Measurements from ENCODE around the gene SRSF10.

Gene SRSF10

DNA sequence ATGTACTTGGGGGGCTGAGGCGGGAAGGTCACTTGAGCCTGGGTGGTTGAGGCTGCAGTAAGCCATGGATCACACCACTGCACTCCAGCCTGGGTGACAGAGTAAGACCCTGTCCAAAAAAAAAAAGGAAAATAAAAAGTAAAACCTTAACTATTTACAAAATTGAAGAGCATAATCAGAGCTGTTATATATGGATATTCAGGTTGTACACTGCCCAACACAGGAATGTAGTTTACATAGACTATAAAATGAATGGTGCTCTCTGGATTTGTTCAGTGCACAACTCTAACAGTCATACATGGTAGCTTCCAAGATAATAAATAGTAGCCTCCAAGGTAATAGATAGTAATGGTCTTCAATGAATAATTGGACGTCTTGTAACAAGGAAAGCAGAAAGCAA is 22.6 kb upstream of the SRSF10 start:
- TF ChIP-seq ZNF565 (CRISPR knock-in tag; conservative IDR thresholded peaks at IDR 0.05; ENCODE audit: low read depth): no peak
- no peak for TF ChIP-seq ZNF8 (CRISPR knock-in tag; IDR thresholded peaks at IDR 0.05)
- TF ChIP-seq TSHZ2 (CRISPR knock-in tag; IDR thresholded peaks at IDR 0.05): no peak
- TF ChIP-seq ZNF70 (CRISPR knock-in tag; IDR thresholded peaks at IDR 0.05): no peak
- no peak for ATAC-seq

DNA sequence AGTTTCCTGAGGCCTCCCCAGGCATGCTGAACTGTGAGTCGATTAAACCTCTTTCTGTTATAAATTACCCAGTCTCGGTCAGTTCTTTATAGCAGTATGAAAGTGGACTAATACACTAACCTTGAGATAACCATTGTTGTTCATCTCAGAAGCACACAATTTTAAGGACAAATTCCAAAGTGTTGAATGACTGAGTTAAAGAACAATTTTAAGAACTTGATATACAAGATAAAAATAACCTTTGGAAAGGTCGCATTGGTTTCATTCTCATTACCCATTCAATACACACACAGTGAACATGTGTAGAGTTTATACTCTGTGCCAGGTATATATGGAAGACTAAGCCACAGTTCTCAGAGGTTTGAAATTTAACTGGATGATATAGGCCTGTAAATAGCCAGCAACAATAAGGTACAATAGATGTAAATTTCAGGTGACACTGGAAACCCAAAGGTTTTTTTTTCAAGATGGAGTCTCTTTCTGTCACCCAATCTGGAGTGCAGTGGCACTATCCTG is 19.1 kb upstream of the SRSF10 start:
- no peak for ATAC-seq
- TF ChIP-seq OSR1 (CRISPR knock-in tag; IDR thresholded peaks at IDR 0.05) (no peak), ISL1 (CRISPR knock-in tag; IDR thresholded peaks at IDR 0.05) (no peak), ZFP30 (CRISPR knock-in tag; IDR thresholded peaks at IDR 0.05) (no peak), PPARA (CRISPR knock-in tag; IDR thresholded peaks at IDR 0.05; ENCODE audit: borderline replicate concordance) (no peak), CSRNP3 (CRISPR knock-in tag; IDR thresholded peaks at IDR 0.05) (no peak), ZNF70 (CRISPR knock-in tag; IDR thresholded peaks at IDR 0.05) (no peak), SNAI2 (CRISPR knock-in tag; IDR thresholded peaks at IDR 0.05) (no peak), GLIS3 (CRISPR knock-in tag; IDR thresholded peaks at IDR 0.05) (no peak), PATZ1 (CRISPR knock-in tag; IDR thresholded peaks at IDR 0.05; ENCODE audit: borderline replicate concordance) (no peak), ARNTL (CRISPR knock-in tag; IDR thresholded peaks at IDR 0.05; ENCODE audit: borderline replicate concordance, low read depth) (no peak), ESRRG (CRISPR knock-in tag; IDR thresholded peaks at IDR 0.05) (no peak), ZNF565 (CRISPR knock-in tag; conservative IDR thresholded peaks at IDR 0.05; ENCODE audit: low read depth) (no peak), TOX (CRISPR knock-in tag; IDR thresholded peaks at IDR 0.05; ENCODE audit: borderline replicate concordance) (no peak), ZFP3 (CRISPR knock-in tag; IDR thresholded peaks at IDR 0.05) (no peak), ZNF8 (CRISPR knock-in tag; IDR thresholded peaks at IDR 0.05) (no peak), TSHZ2 (CRISPR knock-in tag; IDR thresholded peaks at IDR 0.05) (no peak)
- TF ChIP-seq, protein P1, sequence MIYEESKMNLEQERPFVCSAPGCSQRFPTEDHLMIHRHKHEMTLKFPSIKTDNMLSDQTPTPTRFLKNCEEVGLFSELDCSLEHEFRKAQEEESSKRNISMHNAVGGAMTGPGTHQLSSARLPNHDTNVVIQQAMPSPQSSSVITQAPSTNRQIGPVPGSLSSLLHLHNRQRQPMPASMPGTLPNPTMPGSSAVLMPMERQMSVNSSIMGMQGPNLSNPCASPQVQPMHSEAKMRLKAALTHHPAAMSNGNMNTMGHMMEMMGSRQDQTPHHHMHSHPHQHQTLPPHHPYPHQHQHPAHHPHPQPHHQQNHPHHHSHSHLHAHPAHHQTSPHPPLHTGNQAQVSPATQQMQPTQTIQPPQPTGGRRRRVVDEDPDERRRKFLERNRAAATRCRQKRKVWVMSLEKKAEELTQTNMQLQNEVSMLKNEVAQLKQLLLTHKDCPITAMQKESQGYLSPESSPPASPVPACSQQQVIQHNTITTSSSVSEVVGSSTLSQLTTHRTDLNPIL (CRISPR knock-in tag; IDR thresholded peaks at IDR 0.05; ENCODE audit: low read depth): no peak
- TF ChIP-seq, protein P2, sequence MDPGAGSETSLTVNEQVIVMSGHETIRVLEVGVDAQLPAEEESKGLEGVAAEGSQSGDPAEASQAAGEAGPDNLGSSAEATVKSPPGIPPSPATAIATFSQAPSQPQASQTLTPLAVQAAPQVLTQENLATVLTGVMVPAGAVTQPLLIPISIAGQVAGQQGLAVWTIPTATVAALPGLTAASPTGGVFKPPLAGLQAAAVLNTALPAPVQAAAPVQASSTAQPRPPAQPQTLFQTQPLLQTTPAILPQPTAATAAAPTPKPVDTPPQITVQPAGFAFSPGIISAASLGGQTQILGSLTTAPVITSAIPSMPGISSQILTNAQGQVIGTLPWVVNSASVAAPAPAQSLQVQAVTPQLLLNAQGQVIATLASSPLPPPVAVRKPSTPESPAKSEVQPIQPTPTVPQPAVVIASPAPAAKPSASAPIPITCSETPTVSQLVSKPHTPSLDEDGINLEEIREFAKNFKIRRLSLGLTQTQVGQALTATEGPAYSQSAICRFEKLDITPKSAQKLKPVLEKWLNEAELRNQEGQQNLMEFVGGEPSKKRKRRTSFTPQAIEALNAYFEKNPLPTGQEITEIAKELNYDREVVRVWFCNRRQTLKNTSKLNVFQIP (CRISPR knock-in tag; IDR thresholded peaks at IDR 0.05; ENCODE audit: borderline replicate concordance, low read depth): no peak
